DND-41 (cell line): ENCODE measurements around the gene LSMEM2.

ENCODE experiments used
- ATAC-seq: fragments of 200-7000 bp; cut with Tn5 transposase; 3 replicates; pipeline ENCODE4 v1.9.1; 2021; ENCODE audit warnings: low read depth; ENCODE audit not compliant: insufficient read depth
- DNase-seq: peaks from one replicate; pipeline ENCODE4 v3.0.0-alpha.2; 2020
- H2AFZ ChIP-seq: 2 replicates; pipeline ENCODE4 v1.6.0; 2012; ENCODE audit warnings: low read depth, low read length
- H3K27ac ChIP-seq: 2 replicates; pipeline ENCODE4 v1.5.1; 2012; ENCODE audit warnings: low read length, inconsistent platforms
- H3K27me3 ChIP-seq: fragments of 200-600 bp; sonication (generic); 2 replicates; pipeline ENCODE4 v1.6.0; 2012; ENCODE audit warnings: low read length, mild to moderate bottlenecking, inconsistent platforms; ENCODE audit not compliant: insufficient read depth, poor library complexity
- H3K36me3 ChIP-seq: 2 replicates; pipeline ENCODE4 v1.5.1; 2012; ENCODE audit warnings: low read length, inconsistent platforms; ENCODE audit not compliant: insufficient read depth
- H3K4me1 ChIP-seq: 2 replicates; pipeline ENCODE4 v1.5.1; 2012; ENCODE audit warnings: mild to moderate bottlenecking, low read length; ENCODE audit not compliant: insufficient read depth
- H3K4me2 ChIP-seq: 2 replicates; pipeline ENCODE4 v1.6.0; 2012; ENCODE audit warnings: mild to moderate bottlenecking, moderate library complexity, low read length, inconsistent platforms; ENCODE audit not compliant: insufficient read depth
- H3K4me3 ChIP-seq, 2 experiments: fragments of 200-600 bp in 1 of 2; shearing (Covaris generic) in 1 of 2; 2 replicates each; pipeline ENCODE4 v1.5.1; 2012 to 2016; ENCODE audit warnings: inconsistent platforms in 2 of 2, low read length in 2 of 2, mild to moderate bottlenecking in 2 of 2, low read depth in 1 of 2, moderate library complexity in 1 of 2
- H3K79me2 ChIP-seq: 2 replicates; pipeline ENCODE4 v1.6.0; 2012; ENCODE audit warnings: low read length, inconsistent platforms; ENCODE audit not compliant: insufficient read depth
- H3K9ac ChIP-seq: 2 replicates; pipeline ENCODE4 v1.6.0; 2012; ENCODE audit warnings: low read depth, mild to moderate bottlenecking, inconsistent platforms, low read length, moderate library complexity
- H3K9me3 ChIP-seq: 2 replicates; pipeline ENCODE4 v1.5.1; 2012; ENCODE audit warnings: low read length, moderate library complexity, mild to moderate bottlenecking, inconsistent platforms; ENCODE audit not compliant: insufficient read depth, severe bottlenecking
- H4K20me1 ChIP-seq: 2 replicates; pipeline ENCODE4 v1.6.0; 2012; ENCODE audit warnings: low read length; ENCODE audit not compliant: insufficient read depth
- EZH2 ChIP-seq: IDR thresholded peaks from 3 replicates; pipeline ENCODE4 v1.6.1; 2012; ENCODE audit warnings: borderline replicate concordance, low read depth, mild to moderate bottlenecking, moderate library complexity, low read length, inconsistent platforms; ENCODE audit not compliant: severe bottlenecking
- TF ChIP-seq, protein P1 (sequence below): IDR thresholded peaks from 2 replicates; pipeline ENCODE4 v1.5.1; 2012; ENCODE audit warnings: borderline replicate concordance, low read length, moderate library complexity, mild to moderate bottlenecking; ENCODE audit not compliant: poor library complexity, severe bottlenecking; ENCODE audit errors: extremely low read depth

LSMEM2 gene

GRCh38 chr3:50235716-50236483 lies 43.0 kb upstream of the LSMEM2 start, which contains the start of gene GNAI2:
GNAI2 (plus strand) TSS chr3:50236204; CDS start chr3:50236336, 132 bp downstream.
- DNase-seq (peak; percentile 100), ATAC-seq (peak; percentile 87)
- Histone ChIP-seq H3K4me1 (peaks cover 36% of the 10 kb centered on the region), H3K79me2 (peaks cover 53% of the 10 kb centered on the region), H3K36me3 (peaks cover 26% of the 10 kb centered on the region), H3K4me3 (peak within 1 kb of the TSS; percentile 66 to 91), H3K27ac (peak within 1 kb of the TSS; percentile 89), H3K27me3 (no peaks in the 10 kb centered on the region), H3K4me2 (peak within 1 kb of the TSS; percentile 87), H3K9me3 (no peaks in the 10 kb centered on the region), H4K20me1 (peaks cover 37% of the 10 kb centered on the region), H3K9ac (peak within 1 kb of the TSS; percentile 79), H2AFZ (peak within 1 kb of the TSS; percentile 60)
- TF ChIP-seq EZH2, result no peak
- TF ChIP-seq, protein P1, sequence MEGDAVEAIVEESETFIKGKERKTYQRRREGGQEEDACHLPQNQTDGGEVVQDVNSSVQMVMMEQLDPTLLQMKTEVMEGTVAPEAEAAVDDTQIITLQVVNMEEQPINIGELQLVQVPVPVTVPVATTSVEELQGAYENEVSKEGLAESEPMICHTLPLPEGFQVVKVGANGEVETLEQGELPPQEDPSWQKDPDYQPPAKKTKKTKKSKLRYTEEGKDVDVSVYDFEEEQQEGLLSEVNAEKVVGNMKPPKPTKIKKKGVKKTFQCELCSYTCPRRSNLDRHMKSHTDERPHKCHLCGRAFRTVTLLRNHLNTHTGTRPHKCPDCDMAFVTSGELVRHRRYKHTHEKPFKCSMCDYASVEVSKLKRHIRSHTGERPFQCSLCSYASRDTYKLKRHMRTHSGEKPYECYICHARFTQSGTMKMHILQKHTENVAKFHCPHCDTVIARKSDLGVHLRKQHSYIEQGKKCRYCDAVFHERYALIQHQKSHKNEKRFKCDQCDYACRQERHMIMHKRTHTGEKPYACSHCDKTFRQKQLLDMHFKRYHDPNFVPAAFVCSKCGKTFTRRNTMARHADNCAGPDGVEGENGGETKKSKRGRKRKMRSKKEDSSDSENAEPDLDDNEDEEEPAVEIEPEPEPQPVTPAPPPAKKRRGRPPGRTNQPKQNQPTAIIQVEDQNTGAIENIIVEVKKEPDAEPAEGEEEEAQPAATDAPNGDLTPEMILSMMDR, result peak; percentile 7

DNA sequence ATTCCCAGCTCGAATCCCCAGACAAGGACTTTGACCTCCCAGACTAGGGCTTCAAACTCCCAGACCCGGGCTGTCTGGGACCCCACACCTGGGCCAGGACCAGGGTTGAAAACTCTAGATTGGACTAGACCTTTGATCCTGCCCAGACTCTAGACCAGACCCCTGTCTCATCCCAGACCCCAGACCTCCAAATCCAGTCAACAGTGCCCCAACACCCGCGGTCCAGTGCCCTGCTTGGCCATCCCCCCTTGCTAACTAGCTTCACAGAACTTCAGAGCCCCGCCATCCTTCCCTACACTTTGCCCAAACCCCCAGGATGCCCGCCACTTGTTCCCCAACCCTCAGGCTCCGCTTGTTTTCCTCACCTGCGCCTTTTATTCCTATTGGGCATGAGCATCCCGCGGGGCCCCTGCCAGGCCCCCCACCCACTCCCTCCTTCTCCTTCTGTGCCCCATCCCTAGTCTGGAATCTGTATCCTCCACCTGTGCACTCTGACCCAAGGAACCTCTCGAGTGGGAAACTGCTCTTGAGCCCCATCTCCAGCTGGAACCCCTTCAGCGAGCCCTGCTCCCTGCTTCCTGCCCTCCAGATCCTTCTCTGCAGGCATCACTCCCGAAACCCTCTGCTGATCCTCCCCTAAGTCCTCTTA lies 42.3 kb upstream of the LSMEM2 start:
- ATAC-seq, result no peak
- peaks cover 60% of the 10 kb centered on the region for H3K79me2 ChIP-seq
- no peak for TF ChIP-seq EZH2
- TF ChIP-seq, protein P1, result no peak
- H2AFZ ChIP-seq, result peak overlapping the region; percentile 30; the same call in 1 of the 2 replicates
- peak overlapping the region; percentile 87 for H3K4me2 ChIP-seq
- no peaks in the 10 kb centered on the region for H3K27me3 ChIP-seq
- H3K9me3 ChIP-seq, result no peaks in the 10 kb centered on the region
- peak overlapping the region; percentile 89 for H3K27ac ChIP-seq
- DNase-seq, result peak; percentile 17
- H3K9ac ChIP-seq, result peak overlapping the region; percentile 79
- peak overlapping the region; percentile 66 to 91 for H3K4me3 ChIP-seq
- peaks cover 33% of the 10 kb centered on the region for H3K36me3 ChIP-seq
- peaks cover 42% of the 10 kb centered on the region for H3K4me1 ChIP-seq
- H4K20me1 ChIP-seq, result peaks cover 44% of the 10 kb centered on the region

GRCh38 chr3:50237133-50237651 lies 41.7 kb upstream of the LSMEM2 start:
- Histone ChIP-seq H4K20me1 (peaks cover 49% of the 10 kb centered on the region), H3K9ac (peak overlapping the region; percentile 79), H2AFZ (peak overlapping the region; percentile 68), H3K9me3 (no peaks in the 10 kb centered on the region), H3K27ac (peak overlapping the region; percentile 89), H3K4me2 (peak overlapping the region; percentile 87), H3K4me1 (peaks cover 46% of the 10 kb centered on the region), H3K4me3 (peak overlapping the region; percentile 66 to 91), H3K79me2 (peaks cover 66% of the 10 kb centered on the region), H3K36me3 (peaks cover 39% of the 10 kb centered on the region), H3K27me3 (no peaks in the 10 kb centered on the region)
- peak; percentile 57 for DNase-seq
- TF ChIP-seq, protein P1, result no peak
- TF ChIP-seq EZH2, result no peak
- ATAC-seq, result no peak
